Measurements from ENCODE around the gene HOXD13.

DNA sequence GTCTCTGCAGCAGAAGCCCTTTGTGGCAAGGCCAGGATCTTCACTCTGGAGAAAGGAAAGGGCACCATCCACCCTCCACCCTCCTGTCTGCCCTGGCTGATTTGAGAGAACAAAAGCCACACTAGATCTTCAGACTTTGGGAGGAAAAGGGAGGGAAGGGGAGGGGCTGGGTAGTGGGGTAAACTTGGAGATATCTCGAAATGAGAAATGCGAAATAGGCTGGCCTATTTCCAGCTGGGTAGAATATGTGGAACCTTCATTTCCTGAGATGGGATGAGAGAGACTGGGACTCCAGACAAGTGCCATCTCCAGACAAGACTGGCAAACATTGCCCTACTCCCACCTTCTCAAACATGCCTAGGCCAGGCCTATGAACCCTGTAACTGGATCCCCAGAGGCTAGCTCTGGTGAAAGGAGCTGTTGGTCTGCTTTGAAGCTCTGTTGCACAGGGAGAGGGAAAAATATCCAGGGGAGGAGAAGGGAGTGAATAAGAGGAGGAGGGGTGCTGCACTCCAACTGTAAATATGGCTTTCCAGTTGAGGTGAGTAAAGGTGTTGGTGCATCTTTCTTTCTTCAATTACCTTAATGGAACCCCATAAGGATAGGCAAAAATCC, 8.8 kb downstream of the HOXD13 start:
- no peak for TF ChIP-seq POLR2A (IDR thresholded peaks at IDR 0.05)
- TF ChIP-seq CTCF (IDR thresholded peaks at IDR 0.05): no peak
- TF ChIP-seq POLR2AphosphoS5 (IDR thresholded peaks at IDR 0.05): no peak
